ENCODE results near the gene COG4.
"Not testable (repeated sequence)": the region's sequence is repeated elsewhere in the genome, so short reads cannot be mapped to it uniquely, and the experiment has no call there.

Gene COG4

GRCh38 chr16:70453892-70454221, 69.5 kb downstream of the COG4 start:
- no peak for DNase-seq

- no peak for DNase-seq
These were observed 70.0 kb downstream of the COG4 start for GRCh38 chr16:70453117-70453891.

- not testable (repeated sequence) for DNase-seq
These were observed 72.4 kb downstream of the COG4 start for GRCh38 chr16:70451004-70451340.

GRCh38 chr16:70450142-70451003, 73.0 kb downstream of the COG4 start:
- not testable (repeated sequence) for DNase-seq

GRCh38 chr16:70448075-70448474, 75.3 kb downstream of the COG4 start:
- DNase-seq, result no peak

GRCh38 chr16:70444249-70445063, 78.9 kb downstream of the COG4 start:
- DNase-seq, result no peak

- DNase-seq, result no peak
These were observed 81.0 kb downstream of the COG4 start for GRCh38 chr16:70442344-70442743.

- no peak for DNase-seq
These were observed 81.9 kb downstream of the COG4 start for GRCh38 chr16:70441406-70441990.

GRCh38 chr16:70440009-70440692, 83.2 kb downstream of the COG4 start:
- DNase-seq, result no peak

- peak; percentile 97 for DNase-seq
These were observed 84.1 kb downstream of the COG4 start, which contains the start of gene ST3GAL2 for GRCh38 chr16:70438969-70439862. Gene ST3GAL2 (minus strand): TSS chr16:70439100. CDS start chr16:70398530, 40,570 bp downstream.

- DNase-seq, result no peak
These were observed 84.8 kb downstream of the COG4 start for GRCh38 chr16:70438585-70438968.

- peak; percentile 62 for DNase-seq
These were observed 85.5 kb downstream of the COG4 start for GRCh38 chr16:70437582-70438557.

GRCh38 chr16:70437017-70437581, 86.3 kb downstream of the COG4 start:
- peak; percentile 96 for DNase-seq

GRCh38 chr16:70434484-70435260, 88.7 kb downstream of the COG4 start:
- DNase-seq, result no peak

- peak; percentile 85 for DNase-seq
These were observed 89.8 kb downstream of the COG4 start for GRCh38 chr16:70433458-70434103.

GRCh38 chr16:70432723-70433457, 90.5 kb downstream of the COG4 start:
- no peak for DNase-seq

GRCh38 chr16:70432356-70432722, 91.0 kb downstream of the COG4 start:
- no peak for DNase-seq

Measured in fibroblast of skin of right biceps (primary cell).